ENCODE data around the gene ACAD8. TPM values are rescaled to one million over a fixed set of nuclear protein-coding genes. Genes with fewer than 3 reads are reported as not detected.

The ACAD8 gene
- total and polyA plus RNA-seq, 10 of the 15 experiments (the other 5 are each of a cell fraction or from before 2014, with no cell fraction given): 9.9 to 34.8 (median 22.2) TPM

- ChIA-PET CTCF (no interaction called here), RAD21 (ENCODE audit: unreplicated experiment) (no interaction called here), POLR2A (no interaction called here), SMC1A (ENCODE audit: uncharacterized antibody, unreplicated experiment) (no interaction called here)
- H3K4me3 ChIP-seq: no peak overlapping the region
- H3K9ac ChIP-seq (ENCODE audit: control insufficient read depth, insufficient read depth, low read length): no peak overlapping the region
- H3K27ac ChIP-seq (ENCODE audit: control insufficient read depth, insufficient read depth): no peak overlapping the region
- no peak overlapping the region for H3K4me2 ChIP-seq (ENCODE audit: control insufficient read depth, insufficient read depth)
- H3K79me2 ChIP-seq (ENCODE audit: control insufficient read depth, insufficient read depth, low read length): no peaks in the 10 kb centered on the region
- no peaks in the 10 kb centered on the region for H3K27me3 ChIP-seq (replicated peaks in 1 of 2; ENCODE audit: control insufficient read depth in 2 of 2, insufficient read depth in 2 of 2, low read length in 1 of 2)
- TF ChIP-seq ZBED1 (IDR thresholded peaks at IDR 0.05; ENCODE audit: borderline replicate concordance): no peak
- no peak for TF ChIP-seq MEF2B (IDR thresholded peaks at IDR 0.05; ENCODE audit: partially characterized antibody, poor library complexity, severe bottlenecking)
- no peak for TF ChIP-seq NFYA (IDR thresholded peaks at IDR 0.05; ENCODE audit: borderline replicate concordance, low read depth, low read length)
- no peak for TF ChIP-seq KLF5 (IDR thresholded peaks at IDR 0.05; ENCODE audit: partially characterized antibody)
- TF ChIP-seq FOXM1 (IDR thresholded peaks at IDR 0.05; ENCODE audit: low read depth, low read length): no peak
- TF ChIP-seq STAT1 (conservative IDR thresholded peaks at IDR 0.05): no peak
- no peak for TF ChIP-seq USF2 (IDR thresholded peaks at IDR 0.05; ENCODE audit: borderline replicate concordance, low read depth, low read length)
- TF ChIP-seq YBX1 (IDR thresholded peaks at IDR 0.05): no peak
- TF ChIP-seq ZBTB40 (IDR thresholded peaks at IDR 0.05; ENCODE audit: borderline replicate concordance): no peak
- TF ChIP-seq BCLAF1 (IDR thresholded peaks at IDR 0.05): no peak
- TF ChIP-seq ASH2L (IDR thresholded peaks at IDR 0.05; ENCODE audit: borderline replicate concordance, low read depth): no peak
- no peak for TF ChIP-seq KAT2A (conservative IDR thresholded peaks at IDR 0.05; ENCODE audit: control insufficient read depth, low read depth, low read length)
- TF ChIP-seq ATF7 (IDR thresholded peaks at IDR 0.05; ENCODE audit: low read depth): no peak
- no peak for TF ChIP-seq SUPT20H (IDR thresholded peaks at IDR 0.05; ENCODE audit: borderline replicate concordance, control insufficient read depth, low read depth, low read length)
- TF ChIP-seq FOS (IDR thresholded peaks at IDR 0.05; ENCODE audit: borderline replicate concordance, extremely low read depth, insufficient read length): no peak
- no peak for TF ChIP-seq HSF1 (IDR thresholded peaks at IDR 0.05; ENCODE audit: low read depth, low read length)
- FAIRE-seq: no peak
- intact Hi-C loops (cut with micrococcal nuclease; ENCODE audit: unreplicated experiment): no loop called here
- no peaks in the 10 kb centered on the region for H4K20me1 ChIP-seq (ENCODE audit: control insufficient read depth, insufficient read depth)
- no peaks in the 10 kb centered on the region for H3K4me1 ChIP-seq (ENCODE audit: control insufficient read depth, insufficient read depth, low read length)
- no peak overlapping the region for H2AFZ ChIP-seq (ENCODE audit: control insufficient read depth, low read depth, low read length)
- no peaks in the 10 kb centered on the region for H3K9me3 ChIP-seq (replicated peaks; ENCODE audit: control insufficient read depth, insufficient read depth, low read length)
- no TSS peak for BruUV-seq (replicated peaks)
- no peak for DNase-seq (ENCODE audit: low read depth, low spot score)
- H3K36me3 ChIP-seq (ENCODE audit: control insufficient read depth in 2 of 2, insufficient read depth in 2 of 2, low read length in 1 of 2): peaks cover 10 to 14% of the 10 kb centered on the region in 2 experiments
- no peak for ATAC-seq
- in situ Hi-C loops (cut with MboI): no loop called here
- 91% methylated on average over 4 of the region's 4 CpGs for WGBS (ENCODE audit: insufficient coverage, insufficient replicate concordance, low lambda C conversion rate, missing lambda C conversion rate)
Measured at GRCh38 chr11:134246678-134247077, 6.7 kb upstream of the ACAD8 start.

Measured in GM12878 (cell line).